ENCODE measurements around the gene PDC.

DNA sequence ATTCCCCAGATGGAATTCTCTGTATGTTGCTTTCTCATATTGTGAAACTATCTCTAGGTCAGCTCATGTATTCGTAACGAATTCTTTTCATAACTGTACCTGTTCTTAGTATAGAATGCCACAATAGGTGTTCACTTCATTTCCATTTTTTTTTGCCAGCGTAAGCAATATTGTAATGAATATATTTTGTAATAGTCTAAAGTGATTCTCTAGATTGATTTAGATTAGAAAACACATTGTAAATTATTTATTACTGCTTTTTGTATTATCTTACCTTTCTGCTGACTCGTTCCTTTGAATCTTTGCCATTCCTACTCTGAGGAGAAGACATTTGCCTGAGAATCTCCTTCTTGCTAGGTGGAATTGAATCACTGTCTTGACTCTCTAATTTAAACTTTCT is 14.8 kb downstream of the PDC start:
- no peak for TF ChIP-seq NFRKB (IDR thresholded peaks at IDR 0.05)
- no peak for TF ChIP-seq ARNT (IDR thresholded peaks at IDR 0.05)
- TF ChIP-seq FOXA1 (IDR thresholded peaks at IDR 0.05), result no peak
- TF ChIP-seq L3MBTL2 (conservative IDR thresholded peaks at IDR 0.05), result no peak
- no peak for TF ChIP-seq SP1 (IDR thresholded peaks at IDR 0.05)
- no peak for TF ChIP-seq FOXK2 (IDR thresholded peaks at IDR 0.05)
- no peak for TF ChIP-seq CTBP1 (IDR thresholded peaks at IDR 0.05; ENCODE audit: borderline replicate concordance)
- TF ChIP-seq, protein P1, sequence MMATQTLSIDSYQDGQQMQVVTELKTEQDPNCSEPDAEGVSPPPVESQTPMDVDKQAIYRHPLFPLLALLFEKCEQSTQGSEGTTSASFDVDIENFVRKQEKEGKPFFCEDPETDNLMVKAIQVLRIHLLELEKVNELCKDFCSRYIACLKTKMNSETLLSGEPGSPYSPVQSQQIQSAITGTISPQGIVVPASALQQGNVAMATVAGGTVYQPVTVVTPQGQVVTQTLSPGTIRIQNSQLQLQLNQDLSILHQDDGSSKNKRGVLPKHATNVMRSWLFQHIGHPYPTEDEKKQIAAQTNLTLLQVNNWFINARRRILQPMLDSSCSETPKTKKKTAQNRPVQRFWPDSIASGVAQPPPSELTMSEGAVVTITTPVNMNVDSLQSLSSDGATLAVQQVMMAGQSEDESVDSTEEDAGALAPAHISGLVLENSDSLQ (IDR thresholded peaks at IDR 0.05), result no peak
- TF ChIP-seq HDGF (IDR thresholded peaks at IDR 0.05; ENCODE audit: borderline replicate concordance), result no peak
- TF ChIP-seq SUZ12 (IDR thresholded peaks at IDR 0.05), result no peak
- no peak for TF ChIP-seq FOXM1 (IDR thresholded peaks at IDR 0.05; ENCODE audit: borderline replicate concordance)
- TF ChIP-seq BHLHE40 (IDR thresholded peaks at IDR 0.05; ENCODE audit: borderline replicate concordance), result no peak
- TF ChIP-seq ZNF384 (IDR thresholded peaks at IDR 0.05), result no peak
- TF ChIP-seq TARDBP (IDR thresholded peaks at IDR 0.05), result no peak

Measured in HEK293T (cell line).